Esophagus squamous epithelium (tissue), 5 donors: ENCODE measurements around the gene KCNN3. TPM values are rescaled to one million over a fixed set of nuclear protein-coding genes. Genes with fewer than 3 reads are reported as not detected.

Experiments
- DNase-seq: peaks from one replicate; lab custom pipeline; 2025; lab: John Stamatoyannopoulos, UW
- H3K27ac ChIP-seq, 4 donors: fragments of 200-600 bp; sonication (generic); one replicate each; pipeline ENCODE4 v1.5.1; 2016 to 2019; ENCODE audit warnings: mild to moderate bottlenecking in 1 of 4
- H3K27me3 ChIP-seq, 4 donors: fragments of 200-600 bp; sonication (generic); 1 replicate in 3 of 4; 2 replicates in 1 of 4; pipeline versions ENCODE4 v1.5.1 to v1.6.0; 2017 to 2021; ENCODE audit warnings: antibody characterized with exemption in 1 of 4
- H3K36me3 ChIP-seq, 3 donors: fragments of 200-600 bp; sonication (generic); one replicate each; pipeline ENCODE4 v1.5.1; 2016 to 2019
- H3K4me1 ChIP-seq, 3 donors: fragments of 200-600 bp; sonication (generic); one replicate each; pipeline ENCODE4 v1.5.1; 2017 to 2019
- H3K4me3 ChIP-seq, 4 donors: fragments of 200-600 bp; sonication (generic); 1 replicate in 3 of 4; 2 replicates in 1 of 4; pipeline ENCODE4 v1.5.1; 2016 to 2019; ENCODE audit warnings: mild to moderate bottlenecking in 2 of 4, moderate library complexity in 1 of 4
- H3K9me3 ChIP-seq, 3 donors: fragments of 200-600 bp; sonication (generic); one replicate each; pipeline ENCODE4 v1.5.1; 2016 to 2019
- CTCF ChIP-seq, 6 experiments: fragments of 450-650 bp in 4 of 6; fragments of 200-600 bp in 2 of 6; sonication (generic) in 2 of 6; IDR thresholded peaks; one replicate each; pipeline ENCODE4 v1.5.1; 2016 to 2019; ENCODE audit warnings: antibody characterized with exemption in 6 of 6, mild to moderate bottlenecking in 4 of 6, moderate library complexity in 4 of 6
- POLR2A ChIP-seq, 4 donors: fragments of 450-650 bp; IDR thresholded peaks; one replicate each; pipeline ENCODE4 v1.6.1; 2017; ENCODE audit warnings: antibody characterized with exemption in 4 of 4, mild to moderate bottlenecking in 4 of 4, moderate library complexity in 3 of 4
- WGBS, 2 donors: methylation state at CpG; one replicate each; pipeline ENCODE4 v1.1.5; 2018; 5-methylcytosine and 5-hydroxymethylcytosine counted together
- intact Hi-C: fragments of 100-400 bp; cut with DNase I; formaldehyde crosslinking; loops from one replicate; pipeline ENCODE4 v1.15.0; 2022
- total RNA-seq, 4 donors: library from RNA; depleted of rRNA; stranded (reverse); fragments of >200 nt; gene quantifications; one replicate each; pipeline ENCODE4 v1.1.0, GENCODE V29; 2016
- donor health status: DM: yes; HTN: yes; CAD: no.

Gene KCNN3
- total RNA-seq, 4 donors from 2014 or later: 0.08 to 1.7 (median 0.50) TPM

- H3K4me3 ChIP-seq: no peak overlapping the region
- no peaks in the 10 kb centered on the region for H3K9me3 ChIP-seq
- peaks cover 0 to 23% (median 0%) of the 10 kb centered on the region in 3 donors for H3K4me1 ChIP-seq
- intact Hi-C loops: no loop called here
- TF ChIP-seq POLR2A (IDR thresholded peaks at IDR 0.05) (no peak), CTCF (IDR thresholded peaks at IDR 0.05) (no peak)
- no peaks in the 10 kb centered on the region for H3K36me3 ChIP-seq
- 59 to 63% methylated on average over 12 to 15 of the region's 15 CpGs for WGBS, 2 donors
- peaks cover 0 to 35% (median 0%) of the 10 kb centered on the region in 4 donors for H3K27me3 ChIP-seq
- H3K27ac ChIP-seq: no peak overlapping the region
- no peak for DNase-seq
Measured at GRCh38 chr1:154741741-154742495, 128.2 kb downstream of the KCNN3 start.

- H3K36me3 ChIP-seq: no peaks in the 10 kb centered on the region
- intact Hi-C loops: no loop called here
- DNase-seq: no peak
- H3K4me1 ChIP-seq: peaks cover 0 to 17% (median 0%) of the 10 kb centered on the region in 3 donors
- no peak for TF ChIP-seq CTCF (IDR thresholded peaks at IDR 0.05)
- no peak for TF ChIP-seq POLR2A (IDR thresholded peaks at IDR 0.05)
- no peak overlapping the region for H3K4me3 ChIP-seq
- peaks cover 0 to 30% (median 0%) of the 10 kb centered on the region in 4 donors for H3K27me3 ChIP-seq
- no peak overlapping the region for H3K27ac ChIP-seq
- no peaks in the 10 kb centered on the region for H3K9me3 ChIP-seq
Measured at GRCh38 chr1:154741327-154741726, 128.8 kb downstream of the KCNN3 start.

DNA sequence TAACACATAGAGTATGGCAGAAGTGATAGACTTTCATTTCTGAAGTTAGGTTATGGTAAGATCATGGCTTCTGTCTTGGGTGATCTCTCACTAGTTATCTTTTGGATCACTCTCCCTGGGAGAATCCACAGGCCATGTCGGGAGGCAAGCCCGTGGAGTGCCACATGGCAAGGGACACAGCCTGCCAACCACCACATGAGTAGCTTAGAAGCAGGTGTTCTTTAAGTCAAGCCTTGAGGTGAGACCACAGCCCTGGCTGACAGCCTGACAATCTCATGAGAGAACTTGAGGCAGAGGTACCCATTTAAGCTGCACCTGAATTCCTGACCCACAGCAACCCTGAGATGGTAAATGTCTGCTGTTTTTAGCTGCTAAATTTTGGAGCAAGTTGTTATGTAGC lies 130.4 kb downstream of the KCNN3 start:
- Histone ChIP-seq H3K27me3 (peaks cover 0 to 25% (median 0%) of the 10 kb centered on the region in 4 donors), H3K4me3 (no peak overlapping the region), H3K27ac (no peak overlapping the region), H3K4me1 (peaks cover 0 to 10% (median 0%) of the 10 kb centered on the region in 3 donors), H3K36me3 (no peaks in the 10 kb centered on the region), H3K9me3 (no peaks in the 10 kb centered on the region)
- intact Hi-C loops: no loop called here
- DNase-seq: no peak
- 86% methylated on average over 2 of the region's 2 CpGs; no CpG with 5 or more reads in 1 of the 2 donors for WGBS, 2 donors
- TF ChIP-seq POLR2A (IDR thresholded peaks at IDR 0.05) (no peak), CTCF (IDR thresholded peaks at IDR 0.05) (no peak)

DNA sequence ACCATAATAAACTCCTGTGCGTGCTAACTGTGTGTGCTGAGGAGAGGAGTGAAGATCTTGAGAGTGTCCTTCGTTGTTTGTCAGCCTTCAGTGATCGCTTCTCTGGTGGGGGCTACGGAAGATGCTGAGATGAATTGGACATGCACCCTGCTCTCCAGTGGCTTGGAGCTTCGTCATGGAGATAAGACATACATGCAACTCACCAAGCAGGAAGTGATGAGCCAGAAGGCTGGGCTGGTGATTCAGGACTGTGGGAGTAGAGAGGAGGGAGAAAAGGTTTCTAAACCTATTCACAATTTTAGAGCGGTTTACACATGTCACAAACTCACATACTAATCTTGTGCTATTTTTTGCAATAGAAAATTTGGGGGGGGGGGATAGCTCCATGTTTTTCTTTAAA lies 133.2 kb downstream of the KCNN3 start:
- intact Hi-C loops: no loop called here
- Histone ChIP-seq H3K27ac (no peak overlapping the region), H3K27me3 (peaks cover 0 to 21% (median 0%) of the 10 kb centered on the region in 4 donors), H3K36me3 (no peaks in the 10 kb centered on the region), H3K4me3 (no peak overlapping the region), H3K9me3 (no peaks in the 10 kb centered on the region), H3K4me1 (peaks cover 0 to 11% (median 0%) of the 10 kb centered on the region in 3 donors)
- WGBS, 2 donors: 62 to 69% methylated on average over 5 to 6 of the region's 6 CpGs
- no peak for DNase-seq
- TF ChIP-seq CTCF (IDR thresholded peaks at IDR 0.05): no peak
- no peak for TF ChIP-seq POLR2A (IDR thresholded peaks at IDR 0.05)

DNA sequence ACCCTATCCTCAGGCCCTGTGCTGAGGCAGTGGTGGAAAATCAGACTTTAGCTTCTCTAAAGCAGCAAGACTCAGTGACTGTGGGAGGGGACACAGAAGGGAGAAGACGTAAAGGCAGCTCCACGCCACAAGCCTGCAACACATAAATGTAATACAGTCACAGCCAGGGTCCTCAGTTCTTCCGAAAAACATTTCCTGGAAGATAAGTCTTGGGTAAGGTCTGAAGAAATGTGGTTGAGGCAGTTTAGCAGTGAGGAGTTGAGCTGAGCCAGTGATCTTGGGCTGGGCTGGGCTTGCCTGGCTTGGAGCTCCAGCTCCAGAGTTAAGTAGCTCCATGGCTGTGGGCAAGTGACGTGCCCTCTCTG lies 134.3 kb downstream of the KCNN3 start:
- TF ChIP-seq CTCF (IDR thresholded peaks at IDR 0.05): no peak
- no peak for TF ChIP-seq POLR2A (IDR thresholded peaks at IDR 0.05)
- Histone ChIP-seq H3K4me1 (peaks cover 3 to 20% (median 10%) of the 10 kb centered on the region in 3 donors), H3K4me3 (no peak overlapping the region), H3K9me3 (no peaks in the 10 kb centered on the region), H3K36me3 (no peaks in the 10 kb centered on the region), H3K27ac (no peak overlapping the region), H3K27me3 (peaks cover 0 to 29% (median 0%) of the 10 kb centered on the region in 4 donors)
- 80 to 88% methylated on average over 4 of the region's 4 CpGs for WGBS, 2 donors
- DNase-seq: no peak
- intact Hi-C loops: no loop called here
